Natural killer cell (primary cell): Measurements from ENCODE around the gene IL11. TPM values are rescaled to one million over a fixed set of nuclear protein-coding genes. Genes with fewer than 3 reads are reported as not detected.

Experiments used
- ATAC-seq, 3 donors: fragments of 150-1000 bp in 2 of 3; fragments of 200-7000 bp in 1 of 3; cut with Tn5 transposase; 1 replicate in 1 of 3; 2 replicates in 2 of 3; pipeline ENCODE4 v1.10.0; 2021; ENCODE audit warnings: mild to moderate bottlenecking in 2 of 3, moderate library complexity in 2 of 3
- DNase-seq, 2 donors: peaks; one replicate each; pipeline versions ENCODE4 v3.0.0 to v3.0.0-alpha.2; 2013 to 2021; ENCODE audit warnings: mixed read lengths in 1 of 2
- H3K27ac ChIP-seq: one replicate; pipeline ENCODE4 v1.5.1; 2013; ENCODE audit warnings: mild to moderate bottlenecking, low read length
- H3K27me3 ChIP-seq: one replicate; pipeline ENCODE4 v1.6.1; 2013; ENCODE audit warnings: low read length; ENCODE audit not compliant: control insufficient read depth, insufficient read depth
- H3K36me3 ChIP-seq: one replicate; pipeline ENCODE4 v1.6.1; 2013; ENCODE audit warnings: low read length; ENCODE audit not compliant: control insufficient read depth, insufficient read depth
- H3K4me1 ChIP-seq: one replicate; pipeline ENCODE4 v1.6.1; 2013; ENCODE audit warnings: low read length; ENCODE audit not compliant: control insufficient read depth, insufficient read depth
- H3K4me3 ChIP-seq: one replicate; pipeline ENCODE4 v1.5.1; 2013; ENCODE audit warnings: low read length
- H3K9me3 ChIP-seq: one replicate; pipeline ENCODE4 v1.6.1; 2013; ENCODE audit warnings: low read length; ENCODE audit not compliant: control insufficient read depth, insufficient read depth
- H3K27ac Mint-ChIP-seq, 2 donors: one replicate each; pipeline ENCODE4 v1.8.0; 2022; ENCODE audit warnings: mild to moderate bottlenecking in 2 of 2, mixed read lengths in 2 of 2, moderate library complexity in 1 of 2
- H3K27me3 Mint-ChIP-seq, 2 donors: one replicate each; pipeline ENCODE4 v1.8.0; 2022; ENCODE audit warnings: low read depth in 2 of 2, mixed read lengths in 2 of 2
- H3K36me3 Mint-ChIP-seq: one replicate; pipeline ENCODE4 v1.8.0; 2022; ENCODE audit warnings: mixed read lengths
- H3K4me1 Mint-ChIP-seq, 2 donors: one replicate each; pipeline ENCODE4 v1.8.0; 2022; ENCODE audit warnings: mixed read lengths in 2 of 2
- H3K4me3 Mint-ChIP-seq: one replicate; pipeline ENCODE4 v1.8.0; 2022; ENCODE audit warnings: mild to moderate bottlenecking, moderate library complexity, mixed read lengths
- H3K9me3 Mint-ChIP-seq, 2 donors: one replicate each; pipeline ENCODE4 v1.8.0; 2022; ENCODE audit warnings: mixed read lengths in 2 of 2
- WGBS: methylation state at CpG from one replicate; pipeline ENCODE4 v1.1.7; 2013; ENCODE audit warnings: missing lambda C conversion rate; ENCODE audit not compliant: insufficient coverage; 5-methylcytosine and 5-hydroxymethylcytosine counted together
- intact Hi-C: fragments of 100-400 bp; cut with micrococcal nuclease; formaldehyde crosslinking; loops from one replicate; pipeline ENCODE4 v1.14.2; 2022
- total RNA-seq, 4 donors: library from RNA; stranded (reverse); fragments of 120-200 nt in 1 of 4; gene quantifications; one replicate each; pipeline versions ENCODE4 v1.2.3 to v1.2.4, GENCODE V29; 2013 to 2022
- TF ChIP-seq, protein P1 (sequence below): fragments of 200-600 bp; IDR thresholded peaks from one replicate; pipeline ENCODE4 v1.8.0; 2022; ENCODE audit warnings: antibody characterized with exemption

The IL11 gene
- total RNA-seq: under 1 TPM; 0.14 to 0.35 (median 0.27) TPM
- 0.09 TPM for total RNA-seq (2013)

GRCh38 chr19:55370305-55370988, at the start of gene IL11:
Gene IL11 (minus strand): TSS chr19:55370463. CDS start chr19:55370310, 153 bp downstream.
- Mint-ChIP-seq H3K27ac (peak within 1 kb of the TSS in 1 of 2 donors; percentile 75), H3K27me3 (peaks cover 25 to 34% of the 10 kb centered on the region in 2 donors), H3K4me1 (peaks cover 0 to 6% of the 10 kb centered on the region in 2 donors), H3K4me3 (peak within 1 kb of the TSS; percentile 65), H3K36me3 (no peaks in the 10 kb centered on the region), H3K9me3 (no peaks in the 10 kb centered on the region)
- TF ChIP-seq, protein P1, sequence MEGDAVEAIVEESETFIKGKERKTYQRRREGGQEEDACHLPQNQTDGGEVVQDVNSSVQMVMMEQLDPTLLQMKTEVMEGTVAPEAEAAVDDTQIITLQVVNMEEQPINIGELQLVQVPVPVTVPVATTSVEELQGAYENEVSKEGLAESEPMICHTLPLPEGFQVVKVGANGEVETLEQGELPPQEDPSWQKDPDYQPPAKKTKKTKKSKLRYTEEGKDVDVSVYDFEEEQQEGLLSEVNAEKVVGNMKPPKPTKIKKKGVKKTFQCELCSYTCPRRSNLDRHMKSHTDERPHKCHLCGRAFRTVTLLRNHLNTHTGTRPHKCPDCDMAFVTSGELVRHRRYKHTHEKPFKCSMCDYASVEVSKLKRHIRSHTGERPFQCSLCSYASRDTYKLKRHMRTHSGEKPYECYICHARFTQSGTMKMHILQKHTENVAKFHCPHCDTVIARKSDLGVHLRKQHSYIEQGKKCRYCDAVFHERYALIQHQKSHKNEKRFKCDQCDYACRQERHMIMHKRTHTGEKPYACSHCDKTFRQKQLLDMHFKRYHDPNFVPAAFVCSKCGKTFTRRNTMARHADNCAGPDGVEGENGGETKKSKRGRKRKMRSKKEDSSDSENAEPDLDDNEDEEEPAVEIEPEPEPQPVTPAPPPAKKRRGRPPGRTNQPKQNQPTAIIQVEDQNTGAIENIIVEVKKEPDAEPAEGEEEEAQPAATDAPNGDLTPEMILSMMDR: no peak
- intact Hi-C loops: no loop called here
- H3K9me3 ChIP-seq: no peaks in the 10 kb centered on the region
- DNase-seq: no peak
- H3K36me3 ChIP-seq: no peaks in the 10 kb centered on the region
- H3K27me3 ChIP-seq: peaks cover 43% of the 10 kb centered on the region
- no peak within 1 kb of the TSS for H3K27ac ChIP-seq
- no peak for ATAC-seq
- 20% methylated on average over 12 of the region's 32 CpGs for WGBS
- peaks cover 14% of the 10 kb centered on the region for H3K4me1 ChIP-seq
- H3K4me3 ChIP-seq: no peak within 1 kb of the TSS

DNA sequence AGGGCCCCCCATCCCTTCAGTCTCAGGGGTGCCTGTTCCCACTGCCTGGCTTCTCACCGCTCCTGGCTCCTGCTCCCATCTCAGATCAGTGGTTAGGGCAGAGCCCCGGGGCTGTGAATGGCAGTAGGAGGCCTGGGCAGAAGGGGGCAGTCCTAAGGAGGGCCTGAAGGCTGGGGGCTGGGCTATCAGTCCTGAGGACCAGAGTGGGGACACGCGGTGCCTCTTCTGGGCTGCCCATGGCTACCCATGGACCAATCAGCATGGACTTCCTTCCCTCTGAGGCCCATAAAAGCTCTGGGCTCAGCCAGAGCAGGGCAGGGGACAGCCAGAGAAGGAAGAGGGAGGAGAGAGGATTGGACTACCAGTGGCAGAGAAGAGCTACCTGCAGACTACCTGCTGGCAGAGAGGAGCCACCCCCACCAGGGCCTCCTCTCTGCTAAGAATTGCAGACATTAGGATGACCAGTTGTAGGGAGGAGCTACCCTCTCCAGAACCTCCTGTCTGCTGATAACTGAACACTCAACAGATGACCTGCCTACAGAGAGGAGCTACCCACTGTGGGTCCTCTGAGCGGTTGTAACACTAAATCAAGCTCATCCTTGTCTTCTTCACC, 49.5 kb upstream of the IL11 start:
- DNase-seq: no peak
- ATAC-seq: no peak
- Histone ChIP-seq H3K27ac (no peak overlapping the region), H3K36me3 (no peaks in the 10 kb centered on the region), H3K4me1 (peaks cover 9% of the 10 kb centered on the region), H3K9me3 (no peaks in the 10 kb centered on the region), H3K27me3 (peaks cover 3% of the 10 kb centered on the region), H3K4me3 (no peak overlapping the region)
- H3K27ac Mint-ChIP-seq: no peak overlapping the region
- H3K4me1 Mint-ChIP-seq: peaks cover 5 to 6% of the 10 kb centered on the region in 2 donors
- intact Hi-C loops: loop anchor here (2.0 to 5.0 kb wide), 3 partner anchors 127 to 537 kb away; no protein-coding TSS in a partner anchor
- H3K27me3 Mint-ChIP-seq: peaks cover 10% of the 10 kb centered on the region in 2 donors
- H3K9me3 Mint-ChIP-seq: no peaks in the 10 kb centered on the region
- TF ChIP-seq, protein P1: no peak
- WGBS: 84% methylated on average over 5 of the region's 5 CpGs
- H3K36me3 Mint-ChIP-seq: no peaks in the 10 kb centered on the region
- H3K4me3 Mint-ChIP-seq: no peak overlapping the region

DNA sequence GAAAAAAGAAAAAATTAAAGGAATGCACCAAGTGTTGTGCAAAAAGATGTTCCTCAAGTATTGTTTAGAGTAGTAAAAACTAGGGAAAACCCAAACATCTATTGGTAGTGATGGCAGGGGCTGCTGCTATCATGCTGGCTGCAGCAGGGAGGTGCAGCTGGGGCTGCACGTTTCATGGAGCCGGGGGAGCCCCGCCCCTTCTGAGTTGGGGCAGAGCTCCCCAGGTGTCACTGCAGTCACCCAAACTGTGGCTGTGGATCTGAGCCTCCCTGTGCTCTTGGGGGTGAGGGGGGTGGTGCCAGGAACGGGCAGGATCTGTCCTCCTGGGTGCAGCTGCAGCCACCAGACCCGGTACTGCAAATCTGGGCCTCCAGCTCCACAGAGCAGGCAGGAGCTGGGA, 48.8 kb upstream of the IL11 start:
- H3K27me3 Mint-ChIP-seq: peaks cover 7 to 8% of the 10 kb centered on the region in 2 donors
- Histone ChIP-seq H3K4me1 (peaks cover 9% of the 10 kb centered on the region), H3K36me3 (no peaks in the 10 kb centered on the region), H3K27ac (no peak overlapping the region), H3K27me3 (peaks cover 3% of the 10 kb centered on the region), H3K9me3 (no peaks in the 10 kb centered on the region), H3K4me3 (no peak overlapping the region)
- no peak overlapping the region for H3K27ac Mint-ChIP-seq
- intact Hi-C loops: loop anchor here (2.0 to 5.0 kb wide), 3 partner anchors 126 to 537 kb away; no protein-coding TSS in a partner anchor
- TF ChIP-seq, protein P1: no peak
- H3K9me3 Mint-ChIP-seq: no peaks in the 10 kb centered on the region
- H3K36me3 Mint-ChIP-seq: no peaks in the 10 kb centered on the region
- ATAC-seq: no peak
- H3K4me3 Mint-ChIP-seq: no peak overlapping the region
- H3K4me1 Mint-ChIP-seq: peaks cover 5 to 6% of the 10 kb centered on the region in 2 donors
- DNase-seq: no peak
- WGBS: 72% methylated on average over 5 of the region's 5 CpGs
